ENCODE results near the gene SLC19A2. TPM values are rescaled to one million over a fixed set of nuclear protein-coding genes. Genes with fewer than 3 reads are reported as not detected.

The SLC19A2 gene
- polyA plus RNA-seq, 1 donor from 2014 or later: 45.8 TPM

GRCh38 chr1:169491845-169492281, 6.1 kb upstream of the SLC19A2 start:
- TF ChIP-seq SMC3 (conservative IDR thresholded peaks at IDR 0.05; ENCODE audit: poor library complexity): no peak
- TF ChIP-seq REST (IDR thresholded peaks at IDR 0.05; ENCODE audit: borderline replicate concordance): no peak
- no peak for TF ChIP-seq RAD21 (conservative IDR thresholded peaks at IDR 0.05)
- no peak for TF ChIP-seq MXI1 (conservative IDR thresholded peaks at IDR 0.05; ENCODE audit: poor library complexity, severe bottlenecking)
- no peak for TF ChIP-seq EP300 (conservative IDR thresholded peaks at IDR 0.05; ENCODE audit: poor library complexity, severe bottlenecking)
- TF ChIP-seq POLR2AphosphoS5 (IDR thresholded peaks at IDR 0.05): no peak
- no peak for TF ChIP-seq EZH2 (IDR thresholded peaks at IDR 0.05; ENCODE audit: borderline replicate concordance, insufficient read depth, low read length, poor library complexity, severe bottlenecking)
- TF ChIP-seq TAF1 (IDR thresholded peaks at IDR 0.05; ENCODE audit: low read depth): no peak
- TF ChIP-seq CTCF (IDR thresholded peaks at IDR 0.05; ENCODE audit: poor library complexity, severe bottlenecking): no peak
- Histone ChIP-seq H3K9me2 (ENCODE audit: insufficient read depth, low read length) (no peaks in the 10 kb centered on the region), H3K4me3 (ENCODE audit: low read length) (no peak overlapping the region), H3K36me3 (ENCODE audit: insufficient read depth, low read length) (no peaks in the 10 kb centered on the region), H2AFZ (ENCODE audit: low read depth, low read length) (no peak overlapping the region), H3F3A (ENCODE audit: insufficient read depth, low read length, poor library complexity, severe bottlenecking) (no peaks in the 10 kb centered on the region), H3K9ac (ENCODE audit: low read length) (no peak overlapping the region), H3K79me2 (replicated peaks; ENCODE audit: insufficient read depth, low read length) (no peaks in the 10 kb centered on the region), H3K4me2 (ENCODE audit: low read length) (no peak overlapping the region), H3K9me3 (ENCODE audit: low read length) (no peaks in the 10 kb centered on the region), H3K27me3 (ENCODE audit: insufficient read depth, low read depth, low read length) (no peaks in the 10 kb centered on the region), H3K27ac (ENCODE audit: low read length) (no peak overlapping the region), H4K20me1 (ENCODE audit: insufficient read depth) (no peaks in the 10 kb centered on the region)

DNA sequence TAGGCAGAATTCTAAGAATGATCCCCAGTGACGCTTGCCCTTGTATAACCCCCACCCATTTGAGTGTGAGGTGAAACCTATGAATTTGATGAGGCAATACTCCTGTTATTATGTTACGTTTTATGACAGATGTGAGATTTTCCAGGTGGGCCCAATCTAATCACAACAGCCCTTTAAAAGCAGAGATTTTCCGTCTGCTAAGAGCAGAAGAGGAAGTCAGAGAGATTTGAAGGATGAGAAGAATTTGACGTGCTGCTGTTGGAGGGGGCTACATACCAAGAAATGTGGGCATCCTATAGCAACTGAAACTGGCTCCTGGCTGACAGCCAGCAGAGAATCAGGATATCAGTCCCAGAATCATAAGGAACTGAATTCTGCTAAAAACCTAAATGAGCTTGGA, 2.4 kb upstream of the SLC19A2 start:
- H3K4me3 ChIP-seq (ENCODE audit: low read length): no peak overlapping the region
- H3K27ac ChIP-seq (ENCODE audit: low read length): no peak overlapping the region
- no peaks in the 10 kb centered on the region for H3K9me3 ChIP-seq (ENCODE audit: low read length)
- TF ChIP-seq TAF1 (IDR thresholded peaks at IDR 0.05; ENCODE audit: low read depth) (no peak), RAD21 (conservative IDR thresholded peaks at IDR 0.05) (no peak), EZH2 (IDR thresholded peaks at IDR 0.05; ENCODE audit: borderline replicate concordance, insufficient read depth, low read length, poor library complexity, severe bottlenecking) (no peak), REST (IDR thresholded peaks at IDR 0.05; ENCODE audit: borderline replicate concordance) (no peak), EP300 (conservative IDR thresholded peaks at IDR 0.05; ENCODE audit: poor library complexity, severe bottlenecking) (no peak), POLR2AphosphoS5 (IDR thresholded peaks at IDR 0.05) (no peak), CTCF (IDR thresholded peaks at IDR 0.05; ENCODE audit: poor library complexity, severe bottlenecking) (no peak), MXI1 (conservative IDR thresholded peaks at IDR 0.05; ENCODE audit: poor library complexity, severe bottlenecking) (no peak), SMC3 (conservative IDR thresholded peaks at IDR 0.05; ENCODE audit: poor library complexity) (no peak)
- no peak overlapping the region for H2AFZ ChIP-seq (ENCODE audit: low read depth, low read length)
- H3K79me2 ChIP-seq (replicated peaks; ENCODE audit: insufficient read depth, low read length): peaks cover 14% of the 10 kb centered on the region
- peaks cover 2% of the 10 kb centered on the region for H3F3A ChIP-seq (ENCODE audit: insufficient read depth, low read length, poor library complexity, severe bottlenecking)
- no peaks in the 10 kb centered on the region for H3K9me2 ChIP-seq (ENCODE audit: insufficient read depth, low read length)
- no peaks in the 10 kb centered on the region for H3K36me3 ChIP-seq (ENCODE audit: insufficient read depth, low read length)
- H4K20me1 ChIP-seq (ENCODE audit: insufficient read depth): no peaks in the 10 kb centered on the region
- no peaks in the 10 kb centered on the region for H3K27me3 ChIP-seq (ENCODE audit: insufficient read depth, low read depth, low read length)
- H3K9ac ChIP-seq (ENCODE audit: low read length): no peak overlapping the region
- no peak overlapping the region for H3K4me2 ChIP-seq (ENCODE audit: low read length)
